ENCODE measurements around the gene HOXA3.

- TF ChIP-seq CSRNP3 (CRISPR knock-in tag; IDR thresholded peaks at IDR 0.05), result no peak
- TF ChIP-seq TSHZ2 (CRISPR knock-in tag; IDR thresholded peaks at IDR 0.05), result no peak
- TF ChIP-seq, protein P1, sequence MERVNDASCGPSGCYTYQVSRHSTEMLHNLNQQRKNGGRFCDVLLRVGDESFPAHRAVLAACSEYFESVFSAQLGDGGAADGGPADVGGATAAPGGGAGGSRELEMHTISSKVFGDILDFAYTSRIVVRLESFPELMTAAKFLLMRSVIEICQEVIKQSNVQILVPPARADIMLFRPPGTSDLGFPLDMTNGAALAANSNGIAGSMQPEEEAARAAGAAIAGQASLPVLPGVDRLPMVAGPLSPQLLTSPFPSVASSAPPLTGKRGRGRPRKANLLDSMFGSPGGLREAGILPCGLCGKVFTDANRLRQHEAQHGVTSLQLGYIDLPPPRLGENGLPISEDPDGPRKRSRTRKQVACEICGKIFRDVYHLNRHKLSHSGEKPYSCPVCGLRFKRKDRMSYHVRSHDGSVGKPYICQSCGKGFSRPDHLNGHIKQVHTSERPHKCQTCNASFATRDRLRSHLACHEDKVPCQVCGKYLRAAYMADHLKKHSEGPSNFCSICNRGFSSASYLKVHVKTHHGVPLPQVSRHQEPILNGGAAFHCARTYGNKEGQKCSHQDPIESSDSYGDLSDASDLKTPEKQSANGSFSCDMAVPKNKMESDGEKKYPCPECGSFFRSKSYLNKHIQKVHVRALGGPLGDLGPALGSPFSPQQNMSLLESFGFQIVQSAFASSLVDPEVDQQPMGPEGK (CRISPR knock-in tag; IDR thresholded peaks at IDR 0.05; ENCODE audit: borderline replicate concordance), result no peak
- TF ChIP-seq ZNF70 (CRISPR knock-in tag; IDR thresholded peaks at IDR 0.05), result no peak
- TF ChIP-seq TOX (CRISPR knock-in tag; IDR thresholded peaks at IDR 0.05; ENCODE audit: borderline replicate concordance), result no peak
Measured at GRCh38 chr7:27095050-27095896, 57.1 kb downstream of the HOXA3 start.
